Stimulated activated CD4-positive, alpha-beta T cell treated with anti-CD3 and anti-CD28 coated beads, Interleukin-1b, Interleukin-23, amount 100 ng/mL, for 4 hours (primary cell): ENCODE measurements around the gene CTF1.

ENCODE experiments used
- DNase-seq, 2 donors: peaks; one replicate each; pipeline ENCODE4 v3.0.0-alpha.2; 2020; ENCODE audit warnings: low read depth in 2 of 2

CTF1 gene

GRCh38 chr16:30910427-30911029 lies 14.1 kb downstream of the CTF1 start:
- no peak for DNase-seq

GRCh38 chr16:30912794-30913412 lies 16.5 kb downstream of the CTF1 start:
- DNase-seq = no peak

GRCh38 chr16:30914830-30915229 lies 18.4 kb downstream of the CTF1 start:
- no peak for DNase-seq

- no peak for DNase-seq
Observed at GRCh38 chr16:30918614-30919013, 22.2 kb downstream of the CTF1 start.

- no peak for DNase-seq
Observed at GRCh38 chr16:30920891-30921290, 24.5 kb downstream of the CTF1 start.

- no peak for DNase-seq
Observed at GRCh38 chr16:30921459-30921747, 25.0 kb downstream of the CTF1 start.

- DNase-seq = peak; percentile 83 to 84
Observed at GRCh38 chr16:30921748-30922419, 25.5 kb downstream of the CTF1 start.

GRCh38 chr16:30922420-30922959 lies 26.1 kb downstream of the CTF1 start:
- DNase-seq = peak; percentile 97 to 98

- peak; percentile 90 to 91 for DNase-seq
Observed at GRCh38 chr16:30922960-30923535, 26.6 kb downstream of the CTF1 start.

- DNase-seq = no peak
Observed at GRCh38 chr16:30923554-30924075, 27.2 kb downstream of the CTF1 start, which contains the start of gene FBXL19. TSS of gene FBXL19 (plus strand) at chr16:30923572. CDS start at chr16:30925755, 2,183 bp downstream.

GRCh38 chr16:30924076-30924912 lies 27.9 kb downstream of the CTF1 start:
- DNase-seq = no peak

- no peak for DNase-seq
Observed at GRCh38 chr16:30924913-30925631, 28.7 kb downstream of the CTF1 start.

GRCh38 chr16:30925632-30925987 lies 29.2 kb downstream of the CTF1 start:
- DNase-seq = no peak

- DNase-seq = no peak
Observed at GRCh38 chr16:30925995-30926811, 29.8 kb downstream of the CTF1 start.

GRCh38 chr16:30926937-30927788 lies 30.7 kb downstream of the CTF1 start:
- no peak for DNase-seq

GRCh38 chr16:30927789-30928378 lies 31.5 kb downstream of the CTF1 start:
- DNase-seq = peak in 1 of 2 donors; percentile 36

- DNase-seq = no peak
Observed at GRCh38 chr16:30928390-30928789, 32.0 kb downstream of the CTF1 start.

- no peak for DNase-seq
Observed at GRCh38 chr16:30929167-30929566, 32.8 kb downstream of the CTF1 start.

- no peak for DNase-seq
Observed at GRCh38 chr16:30930160-30930571, 33.8 kb downstream of the CTF1 start.
